ENCODE data around the gene CTXN1. TPM values are rescaled to one million over a fixed set of nuclear protein-coding genes. Genes with fewer than 3 reads are reported as not detected.

The CTXN1 gene
- total RNA-seq, 1 experiment from 2014 or later: 54.5 TPM

GRCh38 chr19:7914598-7915045 lies 11.3 kb downstream of the CTXN1 start, which contains the start of gene TGFBR3L:
TSS of gene TGFBR3L (plus strand) at chr19:7914830.
- no TSS peak for BruUV-seq (replicated peaks)
- Histone ChIP-seq H3K4me3 (no peak within 1 kb of the TSS), H3K4me1 (replicated peaks; ENCODE audit: insufficient read depth) (peaks cover 10% of the 10 kb centered on the region), H3K36me3 (ENCODE audit: low read depth) (0 out of 2 replicates have a peak, but pooled peaks cover 7% of the 10 kb centered on the region), H3K9me3 (ENCODE audit: insufficient read depth, low read depth) (no peaks in the 10 kb centered on the region), H3K27me3 (ENCODE audit: insufficient read depth, low read depth) (peaks cover 19% of the 10 kb centered on the region), H4K20me1 (ENCODE audit: insufficient read depth) (peaks cover 19% of the 10 kb centered on the region; the same call in 1 of the 2 replicates), H3K4me2 (peak within 1 kb of the TSS; percentile 88), H3K27ac (no peak within 1 kb of the TSS), H2AFZ (no peak within 1 kb of the TSS), H3F3A (ENCODE audit: insufficient read depth, low read depth) (peaks cover 27% of the 10 kb centered on the region; the same call in 1 of the 2 replicates), H3K79me2 (ENCODE audit: low read depth) (no peaks in the 10 kb centered on the region), H3K9me2 (ENCODE audit: insufficient read depth) (no peaks in the 10 kb centered on the region)
- TF ChIP-seq EZH2 (IDR thresholded peaks at IDR 0.05; ENCODE audit: low read depth) (no peak), CTCF (conservative IDR thresholded peaks at IDR 0.05) (no peak)
- intact Hi-C loops (cut with micrococcal nuclease; ENCODE audit: unreplicated experiment): no loop called here
- DNase-seq: no peak
- ChIA-PET POLR2A (ENCODE audit: unreplicated experiment) (interaction anchor here (0.6 kb wide), 1 partner anchor 14 kb away, joined by 3 read pairs; no protein-coding TSS in a partner anchor), CTCF (no interaction called here)

GRCh38 chr19:7914099-7914498 lies 11.8 kb downstream of the CTXN1 start:
- Histone ChIP-seq H4K20me1 (ENCODE audit: insufficient read depth) (peaks cover 25% of the 10 kb centered on the region), H3K9me3 (ENCODE audit: insufficient read depth, low read depth) (no peaks in the 10 kb centered on the region), H3K27ac (no peak overlapping the region), H3F3A (ENCODE audit: insufficient read depth, low read depth) (peaks cover 22% of the 10 kb centered on the region; the same call in 1 of the 2 replicates), H3K36me3 (ENCODE audit: low read depth) (0 out of 2 replicates have a peak, but pooled peaks cover 7% of the 10 kb centered on the region), H3K4me3 (no peak overlapping the region), H3K27me3 (ENCODE audit: insufficient read depth, low read depth) (peaks cover 19% of the 10 kb centered on the region), H2AFZ (no peak overlapping the region), H3K79me2 (ENCODE audit: low read depth) (no peaks in the 10 kb centered on the region; the same call in 1 of the 2 replicates), H3K4me2 (no peak overlapping the region), H3K4me1 (replicated peaks; ENCODE audit: insufficient read depth) (peaks cover 5% of the 10 kb centered on the region), H3K9me2 (ENCODE audit: insufficient read depth) (no peaks in the 10 kb centered on the region)
- TF ChIP-seq CTCF (conservative IDR thresholded peaks at IDR 0.05) (no peak), EZH2 (IDR thresholded peaks at IDR 0.05; ENCODE audit: low read depth) (no peak)
- CTCF ChIA-PET: no interaction called here
- BruUV-seq (replicated peaks): no TSS peak
- POLR2A ChIA-PET (ENCODE audit: unreplicated experiment): interaction anchor here (0.6 kb wide), 1 partner anchor 15 kb away, joined by 3 read pairs; no protein-coding TSS in a partner anchor
- DNase-seq: no peak
- intact Hi-C loops (cut with micrococcal nuclease; ENCODE audit: unreplicated experiment): no loop called here

GRCh38 chr19:7913652-7914051 lies 12.3 kb downstream of the CTXN1 start:
- Histone ChIP-seq H2AFZ (no peak overlapping the region), H3K9me3 (ENCODE audit: insufficient read depth, low read depth) (no peaks in the 10 kb centered on the region), H3K36me3 (ENCODE audit: low read depth) (0 out of 2 replicates have a peak, but pooled peaks cover 7% of the 10 kb centered on the region), H4K20me1 (ENCODE audit: insufficient read depth) (peaks cover 29% of the 10 kb centered on the region), H3K9me2 (ENCODE audit: insufficient read depth) (no peaks in the 10 kb centered on the region), H3F3A (ENCODE audit: insufficient read depth, low read depth) (peaks cover 18% of the 10 kb centered on the region; the same call in 1 of the 2 replicates), H3K4me2 (no peak overlapping the region), H3K79me2 (ENCODE audit: low read depth) (no peaks in the 10 kb centered on the region; the same call in 1 of the 2 replicates), H3K27me3 (ENCODE audit: insufficient read depth, low read depth) (peaks cover 19% of the 10 kb centered on the region), H3K4me3 (no peak overlapping the region), H3K27ac (no peak overlapping the region), H3K4me1 (replicated peaks; ENCODE audit: insufficient read depth) (peaks cover 5% of the 10 kb centered on the region)
- CTCF ChIA-PET: no interaction called here
- TF ChIP-seq EZH2 (IDR thresholded peaks at IDR 0.05; ENCODE audit: low read depth) (no peak), CTCF (conservative IDR thresholded peaks at IDR 0.05) (no peak)
- no peak for DNase-seq
- BruUV-seq (replicated peaks): no TSS peak
- intact Hi-C loops (cut with micrococcal nuclease; ENCODE audit: unreplicated experiment): no loop called here
- POLR2A ChIA-PET (ENCODE audit: unreplicated experiment): no interaction called here
